Measurements from ENCODE around the gene GIGYF1.

GRCh38 chr7:100693312-100694097 lies 545 bp downstream of the GIGYF1 start:
- TF ChIP-seq CTCF (IDR thresholded peaks at IDR 0.05; ENCODE audit: low read length) = no peak
- no peak for TF ChIP-seq EZH2 (optimal IDR thresholded peaks at IDR 0.05; ENCODE audit: low read depth, low read length)
- TF ChIP-seq EZH2phosphoT487 (IDR thresholded peaks at IDR 0.05; ENCODE audit: low read length) = no peak

Measured in MM.1S (cell line).